ENCODE data around the gene GPR176.

GPR176 gene

GRCh38 chr15:39873978-39874377 lies 46.1 kb downstream of the GPR176 start:
- Histone ChIP-seq H3K9ac (ENCODE audit: low read depth, low read length, poor library complexity, severe bottlenecking) (no peak overlapping the region), H3K4me3 (ENCODE audit: low read length, poor library complexity, severe bottlenecking) (no peak overlapping the region), H3F3A (ENCODE audit: low read depth) (0 out of 2 replicates have a peak, but pooled peaks cover 4% of the 10 kb centered on the region), H4K20me1 (ENCODE audit: insufficient read depth, low read length, poor library complexity, severe bottlenecking) (no peaks in the 10 kb centered on the region), H3K79me2 (ENCODE audit: insufficient read depth, low read length) (no peaks in the 10 kb centered on the region), H3K27me3 (ENCODE audit: insufficient read depth, low read length, poor library complexity, severe bottlenecking) (no peaks in the 10 kb centered on the region), H3K4me1 (ENCODE audit: insufficient read depth, low read length, poor library complexity, severe bottlenecking) (peaks cover 14% of the 10 kb centered on the region), H3K36me3 (ENCODE audit: insufficient read depth, low read length) (no peaks in the 10 kb centered on the region), H3K9me3 (ENCODE audit: insufficient read depth, low read depth, low read length) (no peaks in the 10 kb centered on the region), H3K9me2 (replicated peaks; ENCODE audit: low read depth, low read length) (no peaks in the 10 kb centered on the region), H2AFZ (ENCODE audit: low read length) (no peak overlapping the region), H3K4me2 (ENCODE audit: low read depth, low read length, poor library complexity, severe bottlenecking) (no peak overlapping the region)
- TF ChIP-seq EZH2phosphoT487 (IDR thresholded peaks at IDR 0.05; ENCODE audit: borderline replicate concordance) = no peak
- TF ChIP-seq, protein P1, sequence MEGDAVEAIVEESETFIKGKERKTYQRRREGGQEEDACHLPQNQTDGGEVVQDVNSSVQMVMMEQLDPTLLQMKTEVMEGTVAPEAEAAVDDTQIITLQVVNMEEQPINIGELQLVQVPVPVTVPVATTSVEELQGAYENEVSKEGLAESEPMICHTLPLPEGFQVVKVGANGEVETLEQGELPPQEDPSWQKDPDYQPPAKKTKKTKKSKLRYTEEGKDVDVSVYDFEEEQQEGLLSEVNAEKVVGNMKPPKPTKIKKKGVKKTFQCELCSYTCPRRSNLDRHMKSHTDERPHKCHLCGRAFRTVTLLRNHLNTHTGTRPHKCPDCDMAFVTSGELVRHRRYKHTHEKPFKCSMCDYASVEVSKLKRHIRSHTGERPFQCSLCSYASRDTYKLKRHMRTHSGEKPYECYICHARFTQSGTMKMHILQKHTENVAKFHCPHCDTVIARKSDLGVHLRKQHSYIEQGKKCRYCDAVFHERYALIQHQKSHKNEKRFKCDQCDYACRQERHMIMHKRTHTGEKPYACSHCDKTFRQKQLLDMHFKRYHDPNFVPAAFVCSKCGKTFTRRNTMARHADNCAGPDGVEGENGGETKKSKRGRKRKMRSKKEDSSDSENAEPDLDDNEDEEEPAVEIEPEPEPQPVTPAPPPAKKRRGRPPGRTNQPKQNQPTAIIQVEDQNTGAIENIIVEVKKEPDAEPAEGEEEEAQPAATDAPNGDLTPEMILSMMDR (conservative IDR thresholded peaks at IDR 0.05; ENCODE audit: low read length) = no peak

DNA sequence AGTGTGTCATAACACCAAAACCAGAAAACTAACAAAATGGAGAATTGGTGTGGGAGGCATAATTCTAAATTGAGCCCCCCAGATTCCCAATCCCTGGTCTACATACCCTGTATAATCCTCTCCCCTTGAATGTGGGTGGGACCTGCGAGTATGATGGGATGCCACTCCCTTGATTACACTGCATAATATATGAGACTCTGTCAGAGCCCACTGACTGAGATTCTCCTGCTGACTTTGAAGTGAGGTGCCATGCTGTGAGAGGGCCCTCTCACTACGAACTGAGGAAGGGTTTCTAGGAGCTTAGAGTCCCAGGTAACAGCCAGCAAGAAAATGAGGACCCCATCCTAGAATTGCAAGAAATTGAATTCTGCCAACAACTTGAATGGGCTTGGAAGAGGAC lies 49.5 kb downstream of the GPR176 start:
- H2AFZ ChIP-seq (ENCODE audit: low read length) = no peak overlapping the region
- no peak overlapping the region for H3K4me2 ChIP-seq (ENCODE audit: low read depth, low read length, poor library complexity, severe bottlenecking)
- H3K36me3 ChIP-seq (ENCODE audit: insufficient read depth, low read length) = no peaks in the 10 kb centered on the region
- H4K20me1 ChIP-seq (ENCODE audit: insufficient read depth, low read length, poor library complexity, severe bottlenecking) = no peaks in the 10 kb centered on the region
- no peaks in the 10 kb centered on the region for H3K27me3 ChIP-seq (ENCODE audit: insufficient read depth, low read length, poor library complexity, severe bottlenecking)
- H3K9me3 ChIP-seq (ENCODE audit: insufficient read depth, low read depth, low read length) = no peaks in the 10 kb centered on the region
- H3F3A ChIP-seq (ENCODE audit: low read depth) = 0 out of 2 replicates have a peak, but pooled peaks cover 4% of the 10 kb centered on the region
- no peak overlapping the region for H3K9ac ChIP-seq (ENCODE audit: low read depth, low read length, poor library complexity, severe bottlenecking)
- H3K79me2 ChIP-seq (ENCODE audit: insufficient read depth, low read length) = no peaks in the 10 kb centered on the region
- TF ChIP-seq, protein P1 (conservative IDR thresholded peaks at IDR 0.05; ENCODE audit: low read length) = no peak
- TF ChIP-seq EZH2phosphoT487 (IDR thresholded peaks at IDR 0.05; ENCODE audit: borderline replicate concordance) = no peak
- H3K4me3 ChIP-seq (ENCODE audit: low read length, poor library complexity, severe bottlenecking) = no peak overlapping the region
- H3K4me1 ChIP-seq (ENCODE audit: insufficient read depth, low read length, poor library complexity, severe bottlenecking) = peaks cover 14% of the 10 kb centered on the region
- H3K9me2 ChIP-seq (replicated peaks; ENCODE audit: low read depth, low read length) = no peaks in the 10 kb centered on the region

GRCh38 chr15:39869858-39870515 lies 50.1 kb downstream of the GPR176 start:
- Histone ChIP-seq H2AFZ (ENCODE audit: low read length) (no peak overlapping the region), H3K4me2 (ENCODE audit: low read depth, low read length, poor library complexity, severe bottlenecking) (no peak overlapping the region), H3K9me2 (replicated peaks; ENCODE audit: low read depth, low read length) (no peaks in the 10 kb centered on the region), H3K9me3 (ENCODE audit: insufficient read depth, low read depth, low read length) (no peaks in the 10 kb centered on the region), H3K27me3 (ENCODE audit: insufficient read depth, low read length, poor library complexity, severe bottlenecking) (no peaks in the 10 kb centered on the region), H3K79me2 (ENCODE audit: insufficient read depth, low read length) (no peaks in the 10 kb centered on the region), H3K9ac (ENCODE audit: low read depth, low read length, poor library complexity, severe bottlenecking) (no peak overlapping the region), H3F3A (ENCODE audit: low read depth) (0 out of 2 replicates have a peak, but pooled peaks cover 4% of the 10 kb centered on the region), H3K4me3 (ENCODE audit: low read length, poor library complexity, severe bottlenecking) (no peak overlapping the region), H3K4me1 (ENCODE audit: insufficient read depth, low read length, poor library complexity, severe bottlenecking) (peaks cover 14% of the 10 kb centered on the region), H4K20me1 (ENCODE audit: insufficient read depth, low read length, poor library complexity, severe bottlenecking) (no peaks in the 10 kb centered on the region), H3K36me3 (ENCODE audit: insufficient read depth, low read length) (no peaks in the 10 kb centered on the region)
- TF ChIP-seq, protein P1 (conservative IDR thresholded peaks at IDR 0.05; ENCODE audit: low read length) = no peak
- no peak for TF ChIP-seq EZH2phosphoT487 (IDR thresholded peaks at IDR 0.05; ENCODE audit: borderline replicate concordance)
